PC-3 (cell line): Measurements from ENCODE around the gene SPINK4. TPM values are rescaled to one million over a fixed set of nuclear protein-coding genes. Genes with fewer than 3 reads are reported as not detected.

ENCODE experiments used
- ATAC-seq: fragments of 200-7000 bp; cut with Tn5 transposase; 2 replicates; pipeline ENCODE4 v1.9.1; 2020; ENCODE audit warnings: mild to moderate bottlenecking, moderate library complexity
- BruUV-seq: library from RNA; stranded (reverse); fragments of 400-500 nt; replicated peaks from 2 replicates; lab custom pipeline; 2021; lab: Mats Ljungman, UMichigan
- CTCF ChIA-PET: fragments of 300-600 bp; sonication (Branson Sonifier 250); formaldehyde crosslinking; loops from one replicate; lab custom pipeline; 2022; ENCODE audit warnings: antibody characterized with exemption; lab: Charles Lee
- POLR2A ChIA-PET: fragments of 300-600 bp; sonication (Branson Sonifier 250); formaldehyde crosslinking; loops from one replicate; lab custom pipeline; 2022; ENCODE audit warnings: antibody characterized with exemption; ENCODE audit not compliant: unreplicated experiment; lab: Charles Lee
- DNase-seq: peaks from one replicate; pipeline ENCODE4 v3.0.0-alpha.2; 2015
- H2AFZ ChIP-seq: fragments of 300-600 bp; sonication (generic); 2 replicates; pipeline ENCODE4 v1.6.0; 2016; ENCODE audit warnings: antibody characterized with exemption, low read length
- H3F3A ChIP-seq: fragments of 300-600 bp; sonication (generic); one replicate; pipeline ENCODE4 v1.6.0; 2017; ENCODE audit warnings: antibody characterized with exemption, low read length, control low read depth, mild to moderate bottlenecking; ENCODE audit not compliant: unreplicated experiment
- H3K27ac ChIP-seq: fragments of 300-600 bp; sonication (generic); 2 replicates; pipeline ENCODE4 v1.5.1; 2016; ENCODE audit warnings: mild to moderate bottlenecking, low read length
- H3K27me3 ChIP-seq: fragments of 300-600 bp; sonication (generic); 2 replicates; pipeline ENCODE4 v1.6.1; 2016; ENCODE audit warnings: low read length, mixed read lengths
- H3K36me3 ChIP-seq: fragments of 300-600 bp; sonication (generic); 2 replicates; pipeline ENCODE4 v1.6.1; 2016; ENCODE audit warnings: low read depth, mixed run types, low read length, mixed read lengths
- H3K4me1 ChIP-seq: fragments of 300-600 bp; sonication (generic); 2 replicates; pipeline ENCODE4 v1.5.1; 2016; ENCODE audit warnings: low read length; ENCODE audit not compliant: insufficient read depth
- H3K4me2 ChIP-seq: fragments of 300-600 bp; sonication (generic); 2 replicates; pipeline ENCODE4 v1.6.0; 2016; ENCODE audit warnings: low read length
- H3K4me3 ChIP-seq: fragments of 300-600 bp; sonication (generic); 2 replicates; pipeline ENCODE4 v1.5.1; 2016; ENCODE audit warnings: mild to moderate bottlenecking, low read length, mixed read lengths
- H3K79me2 ChIP-seq: fragments of 300-600 bp; sonication (generic); 2 replicates; pipeline ENCODE4 v1.6.1; 2017; ENCODE audit warnings: low read length, mixed read lengths
- H3K9ac ChIP-seq: fragments of 300-600 bp; sonication (generic); 2 replicates; pipeline ENCODE4 v1.6.0; 2016; ENCODE audit warnings: mild to moderate bottlenecking, low read length
- H3K9me2 ChIP-seq: fragments of 300-600 bp; sonication (generic); replicated peaks from 2 replicates; pipeline ENCODE4 v1.6.1; 2016; ENCODE audit warnings: mixed run types, low read length, mixed read lengths
- H3K9me3 ChIP-seq: fragments of 300-600 bp; sonication (generic); 2 replicates; pipeline ENCODE4 v1.6.1; 2016; ENCODE audit warnings: low read length, mixed read lengths
- H4K20me1 ChIP-seq: fragments of 300-600 bp; sonication (generic); 2 replicates; pipeline ENCODE4 v1.6.1; 2016; ENCODE audit warnings: low read length, mixed read lengths
- CTCF ChIP-seq: fragments of 300-600 bp; sonication (generic); conservative IDR thresholded peaks from 2 replicates; pipeline ENCODE4 v1.5.1; 2017; ENCODE audit warnings: antibody characterized with exemption, low read depth, mild to moderate bottlenecking, low read length
- EZH2 ChIP-seq: fragments of 300-600 bp; sonication (generic); IDR thresholded peaks from one replicate; pipeline ENCODE4 v1.6.1; 2017; ENCODE audit warnings: antibody characterized with exemption, mild to moderate bottlenecking, low read length; ENCODE audit not compliant: unreplicated experiment
- EZH2phosphoT487 ChIP-seq: fragments of 300-600 bp; sonication (generic); IDR thresholded peaks from 2 replicates; pipeline ENCODE4 v1.6.1; 2018; ENCODE audit warnings: mild to moderate bottlenecking, antibody characterized with exemption, low read length, borderline replicate concordance
- intact Hi-C: fragments of 100-400 bp; cut with micrococcal nuclease; formaldehyde crosslinking; loops from 2 replicates; pipeline ENCODE4 v1.9.0; 2023
- total RNA-seq: library from RNA; depleted of rRNA; stranded (reverse); fragments of >200 nt; gene quantifications from 2 replicates; pipeline ENCODE4 v1.2.3, GENCODE V29; 2014

The SPINK4 gene
- total RNA-seq, 1 experiment from 2014 or later, result not detected

- peak overlapping the region; percentile 98 for H3K27ac ChIP-seq
- H3K9ac ChIP-seq, result peak overlapping the region; percentile 71; the same call in 1 of the 2 replicates
- intact Hi-C loops, result no loop called here
- H3K27me3 ChIP-seq, result no peaks in the 10 kb centered on the region
- no peak overlapping the region for H3K4me2 ChIP-seq
- no peaks in the 10 kb centered on the region for H3K36me3 ChIP-seq
- H3K4me1 ChIP-seq, result peaks cover 55% of the 10 kb centered on the region
- H4K20me1 ChIP-seq, result no peaks in the 10 kb centered on the region
- no peaks in the 10 kb centered on the region for H3K9me2 ChIP-seq
- no peaks in the 10 kb centered on the region for H3K79me2 ChIP-seq
- DNase-seq (peak; percentile 6), ATAC-seq (no peak)
- no peak overlapping the region for H2AFZ ChIP-seq
- BruUV-seq, result no TSS peak
- CTCF ChIA-PET, result no interaction called here
- POLR2A ChIA-PET, result interaction anchor here (0.9 kb wide), 1 partner anchor 34 kb away, joined by 3 read pairs; the partner anchor contains the start of genes BAG1 and CHMP5
- TF ChIP-seq EZH2, result no peak
- TF ChIP-seq CTCF, result no peak
- no peak for TF ChIP-seq EZH2phosphoT487
- no peaks in the 10 kb centered on the region for H3F3A ChIP-seq
- H3K4me3 ChIP-seq, result no peak overlapping the region
- no peaks in the 10 kb centered on the region for H3K9me3 ChIP-seq
These were observed 9.0 kb upstream of the SPINK4 start for GRCh38 chr9:33230756-33231622.

- Histone ChIP-seq H3K4me1 (peaks cover 55% of the 10 kb centered on the region), H3K9me2 (no peaks in the 10 kb centered on the region), H3K79me2 (no peaks in the 10 kb centered on the region), H3K27ac (peak overlapping the region; percentile 98), H3K27me3 (no peaks in the 10 kb centered on the region), H2AFZ (no peak overlapping the region), H3K9me3 (no peaks in the 10 kb centered on the region), H3F3A (no peaks in the 10 kb centered on the region), H3K36me3 (no peaks in the 10 kb centered on the region), H3K4me2 (no peak overlapping the region), H3K4me3 (no peak overlapping the region), H3K9ac (peak overlapping the region; percentile 19; the same call in 1 of the 2 replicates), H4K20me1 (no peaks in the 10 kb centered on the region)
- BruUV-seq, result no TSS peak
- POLR2A ChIA-PET, result no interaction called here
- ATAC-seq, result no peak
- intact Hi-C loops, result no loop called here
- no peak for TF ChIP-seq EZH2
- no peak for TF ChIP-seq EZH2phosphoT487
- TF ChIP-seq CTCF, result no peak
- DNase-seq, result no peak
- CTCF ChIA-PET, result no interaction called here
These were observed 8.4 kb upstream of the SPINK4 start for GRCh38 chr9:33231623-33231942.

- peak; percentile 45 for DNase-seq
- ChIA-PET CTCF (no interaction called here), POLR2A (no interaction called here)
- Histone ChIP-seq H3K4me3 (no peak overlapping the region), H3K36me3 (no peaks in the 10 kb centered on the region), H3K79me2 (no peaks in the 10 kb centered on the region), H3K27me3 (no peaks in the 10 kb centered on the region), H2AFZ (no peak overlapping the region), H3K9ac (peak overlapping the region; percentile 85), H3K9me3 (no peaks in the 10 kb centered on the region), H3K4me1 (peaks cover 55% of the 10 kb centered on the region), H4K20me1 (no peaks in the 10 kb centered on the region), H3F3A (no peaks in the 10 kb centered on the region), H3K4me2 (no peak overlapping the region), H3K27ac (peak overlapping the region; percentile 98), H3K9me2 (no peaks in the 10 kb centered on the region)
- no TSS peak for BruUV-seq
- intact Hi-C loops, result no loop called here
- no peak for TF ChIP-seq EZH2phosphoT487
- TF ChIP-seq EZH2, result no peak
- TF ChIP-seq CTCF, result no peak
- ATAC-seq, result no peak
These were observed 7.2 kb upstream of the SPINK4 start for GRCh38 chr9:33232815-33233214.
